ENCODE data around the gene CERS3.

Gene CERS3

GRCh38 chr15:100373120-100373896 is 155.4 kb downstream of the CERS3 start:
- DNase-seq, result no peak

- DNase-seq, result no peak
These were observed 156.0 kb downstream of the CERS3 start for GRCh38 chr15:100372739-100373119.

- DNase-seq, result no peak
These were observed 173.4 kb downstream of the CERS3 start for GRCh38 chr15:100355342-100355741.

- DNase-seq, result peak; percentile 93
These were observed 175.3 kb downstream of the CERS3 start for GRCh38 chr15:100353449-100353848.

- peak; percentile 90 for DNase-seq
These were observed 178.1 kb downstream of the CERS3 start for GRCh38 chr15:100350434-100351226.

Data from MV-4-11 (cell line).